Loucy (cell line): ENCODE measurements around the gene NCOA7.

Experiments used
- EZH2phosphoT487 ChIP-seq: fragments of 200-600 bp; IDR thresholded peaks from 2 replicates; pipeline ENCODE4 v1.6.1; 2018; ENCODE audit warnings: antibody characterized with exemption, mild to moderate bottlenecking, moderate library complexity, borderline replicate concordance
- TF ChIP-seq, protein P1 (sequence below): fragments of 200-600 bp; sonication (generic); conservative IDR thresholded peaks from 2 replicates; pipeline ENCODE4 v1.5.1; 2014; ENCODE audit warnings: mild to moderate bottlenecking, antibody characterized with exemption, low read length

DNA sequence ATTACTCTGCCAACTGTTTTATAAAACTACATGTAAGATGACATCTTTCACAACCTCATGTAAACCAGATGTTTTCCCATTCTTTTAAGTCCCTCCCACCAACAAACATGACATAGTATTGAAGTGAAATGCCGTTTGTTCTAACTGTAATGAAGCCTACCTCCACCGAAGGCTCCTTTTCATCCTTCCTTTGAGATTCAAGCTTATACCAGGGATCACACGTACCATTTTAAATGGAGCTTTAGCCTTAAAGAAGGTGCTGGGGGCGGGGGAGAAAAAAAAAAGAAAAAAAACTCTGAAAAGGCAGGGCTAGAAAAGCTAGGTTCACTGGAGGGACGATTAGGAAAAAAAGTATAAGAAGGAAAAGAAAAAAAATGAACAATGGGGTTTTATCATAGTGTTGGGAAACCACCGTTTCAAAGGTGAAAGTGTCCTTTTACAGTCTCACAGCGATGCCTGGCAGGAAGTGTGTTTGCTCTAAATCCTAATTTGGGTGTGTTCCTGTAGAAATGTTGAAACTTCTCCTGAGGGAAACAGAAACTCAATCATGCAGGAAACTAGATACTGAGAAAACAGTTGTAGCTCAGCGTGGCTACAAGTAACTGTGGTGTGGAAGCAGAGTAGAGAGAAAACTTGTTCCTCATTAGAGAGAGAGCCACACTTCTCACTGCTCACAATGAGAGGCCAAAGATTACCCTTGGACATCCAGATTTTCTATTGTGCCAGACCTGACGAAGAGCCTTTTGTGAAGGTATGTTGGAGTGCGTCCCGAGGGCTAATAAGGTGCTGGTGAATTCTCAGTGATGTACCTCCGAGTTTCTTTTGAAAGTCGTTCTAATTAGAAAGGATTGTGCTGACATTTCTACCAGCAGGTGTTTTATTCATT is 128.2 kb downstream of the NCOA7 start:
- TF ChIP-seq, protein P1, sequence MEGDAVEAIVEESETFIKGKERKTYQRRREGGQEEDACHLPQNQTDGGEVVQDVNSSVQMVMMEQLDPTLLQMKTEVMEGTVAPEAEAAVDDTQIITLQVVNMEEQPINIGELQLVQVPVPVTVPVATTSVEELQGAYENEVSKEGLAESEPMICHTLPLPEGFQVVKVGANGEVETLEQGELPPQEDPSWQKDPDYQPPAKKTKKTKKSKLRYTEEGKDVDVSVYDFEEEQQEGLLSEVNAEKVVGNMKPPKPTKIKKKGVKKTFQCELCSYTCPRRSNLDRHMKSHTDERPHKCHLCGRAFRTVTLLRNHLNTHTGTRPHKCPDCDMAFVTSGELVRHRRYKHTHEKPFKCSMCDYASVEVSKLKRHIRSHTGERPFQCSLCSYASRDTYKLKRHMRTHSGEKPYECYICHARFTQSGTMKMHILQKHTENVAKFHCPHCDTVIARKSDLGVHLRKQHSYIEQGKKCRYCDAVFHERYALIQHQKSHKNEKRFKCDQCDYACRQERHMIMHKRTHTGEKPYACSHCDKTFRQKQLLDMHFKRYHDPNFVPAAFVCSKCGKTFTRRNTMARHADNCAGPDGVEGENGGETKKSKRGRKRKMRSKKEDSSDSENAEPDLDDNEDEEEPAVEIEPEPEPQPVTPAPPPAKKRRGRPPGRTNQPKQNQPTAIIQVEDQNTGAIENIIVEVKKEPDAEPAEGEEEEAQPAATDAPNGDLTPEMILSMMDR = no peak
- no peak for TF ChIP-seq EZH2phosphoT487
